BLaER1 treated with 17β-estradiol and CSF1 and Interleukin-3, amounts not matched to agents 10 nM and 100 nM (cell line): ENCODE data around the gene OAS1.

Source experiments
- H3K27ac ChIP-seq, 11 experiments: shearing (Covaris generic); formaldehyde crosslinking; 2 replicates each; pipeline ENCODE4 v1.8.1; 2022
- H3K27me3 ChIP-seq, 11 experiments: shearing (Covaris generic); formaldehyde crosslinking; 2 replicates each; pipeline ENCODE4 v1.8.1; 2022
- H3K36me3 ChIP-seq, 11 experiments: shearing (Covaris generic); formaldehyde crosslinking; 2 replicates each; pipeline ENCODE4 v1.8.1; 2022
- H3K4me1 ChIP-seq, 10 experiments: shearing (Covaris generic); formaldehyde crosslinking; 2 replicates each; pipeline ENCODE4 v1.8.1; 2022
- H3K4me2 ChIP-seq, 11 experiments: shearing (Covaris generic); formaldehyde crosslinking; 2 replicates each; pipeline ENCODE4 v1.8.1; 2022
- H3K4me3 ChIP-seq, 10 experiments: shearing (Covaris generic); formaldehyde crosslinking; 2 replicates each; pipeline ENCODE4 v1.8.1; 2022
- H3K9ac ChIP-seq, 11 experiments: shearing (Covaris generic); formaldehyde crosslinking; 2 replicates each; pipeline ENCODE4 v1.8.1; 2022
- H3K9me3 ChIP-seq, 11 experiments: shearing (Covaris generic); formaldehyde crosslinking; replicated peaks in 1 of 11; 2 replicates each; pipeline ENCODE4 v1.8.1; 2022
- H4K20me1 ChIP-seq, 11 experiments: shearing (Covaris generic); formaldehyde crosslinking; 2 replicates each; pipeline ENCODE4 v1.8.1; 2022
- Cebpa-rat ChIP-seq, 11 experiments: shearing (Covaris generic); IDR thresholded peaks; 2 replicates each; pipeline ENCODE4 v1.8.1; 2022

Gene OAS1

DNA sequence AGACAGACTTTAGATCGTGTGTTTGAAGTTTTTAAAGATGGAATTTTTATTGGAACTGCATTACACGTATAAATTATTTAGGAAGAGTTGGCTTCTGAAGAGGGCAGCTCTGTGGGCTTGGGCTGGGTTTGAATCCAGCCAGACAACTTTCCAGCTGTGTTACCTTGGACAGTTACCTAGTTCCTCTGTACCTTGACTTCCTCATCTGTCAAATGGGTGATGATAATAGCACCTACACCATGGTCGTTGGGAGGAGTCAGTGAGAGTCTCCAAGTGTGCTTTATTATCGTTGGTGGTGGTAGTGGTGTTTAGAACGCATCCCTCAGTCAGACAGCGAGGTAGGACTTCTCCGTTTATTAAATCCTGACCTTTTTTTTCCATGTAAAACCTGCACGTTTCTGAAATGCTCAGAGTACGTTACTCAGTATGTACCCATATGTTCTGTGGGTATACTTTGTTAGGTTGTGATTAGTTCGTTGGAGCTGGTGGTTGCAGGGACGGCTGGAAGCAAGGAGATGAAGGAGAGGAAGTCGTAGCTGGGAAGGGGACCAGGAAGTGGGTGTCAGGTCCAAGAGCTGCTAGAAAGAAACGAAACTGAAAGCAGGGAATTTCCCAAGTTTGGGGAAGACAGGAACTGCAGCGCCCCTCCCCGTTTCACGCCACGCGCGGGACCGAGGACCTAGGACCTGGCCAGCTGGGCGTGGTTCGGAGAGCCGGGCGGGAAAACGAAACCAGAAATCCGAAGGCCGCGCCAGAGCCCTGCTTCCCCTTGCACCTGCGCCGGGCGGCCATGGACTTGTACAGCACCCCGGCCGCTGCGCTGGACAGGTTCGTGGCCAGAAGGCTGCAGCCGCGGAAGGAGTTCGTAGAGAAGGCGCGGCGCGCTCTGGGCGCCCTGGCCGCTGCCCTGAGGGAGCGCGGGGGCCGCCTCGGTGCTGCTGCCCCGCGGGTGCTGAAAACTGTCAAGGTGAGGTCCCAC is 31.3 kb downstream of the OAS1 start, which contains the start of gene OAS3:
TSS of gene OAS3 (plus strand) at position 734 of the 979 bp plus-strand sequence. CDS start at position 791, 57 bp downstream.
- H3K27ac ChIP-seq, result peak within 1 kb of the TSS; percentile 58 to 82 (median 76); a peak in 21 of 22 replicates
- H3K36me3 ChIP-seq, result peaks cover 0 to 7% (median 0%) of the 10 kb centered on the region in 11 experiments; a peak in 5 of 22 replicates
- no peaks in the 10 kb centered on the region for H3K9me3 ChIP-seq
- H3K4me2 ChIP-seq, result peak within 1 kb of the TSS; percentile 86 to 99 (median 97)
- peak within 1 kb of the TSS; percentile 62 to 73 (median 68) for H3K4me3 ChIP-seq
- peak within 1 kb of the TSS; percentile 76 to 83 (median 78) for H3K9ac ChIP-seq
- TF ChIP-seq Cebpa-rat (IDR thresholded peaks at IDR 0.05), result no peak
- H3K27me3 ChIP-seq, result no peaks in the 10 kb centered on the region
- peaks cover 22 to 30% (median 27%) of the 10 kb centered on the region in 10 experiments for H3K4me1 ChIP-seq
- H4K20me1 ChIP-seq, result no peaks in the 10 kb centered on the region

DNA sequence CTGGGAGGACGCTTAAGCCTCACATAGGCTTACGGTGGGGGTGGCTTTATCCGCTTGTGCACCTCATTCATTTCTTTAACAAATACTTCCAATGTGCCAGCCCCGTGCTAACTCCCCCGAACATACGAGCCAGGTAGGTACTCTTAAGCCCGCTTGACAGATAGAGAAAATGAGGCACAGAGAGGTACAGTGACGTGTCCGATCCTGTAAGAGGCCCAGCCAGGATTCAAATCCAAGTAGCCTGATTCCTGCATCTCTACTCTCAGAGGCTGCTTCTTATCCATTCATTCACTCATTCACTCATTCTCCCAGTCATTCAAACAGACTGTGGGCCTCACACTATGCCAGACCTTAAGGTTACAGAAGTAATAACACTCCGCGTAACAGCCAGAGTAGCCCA is 32.0 kb downstream of the OAS1 start:
- TF ChIP-seq Cebpa-rat (IDR thresholded peaks at IDR 0.05), result no peak
- Histone ChIP-seq H3K4me1 (peaks cover 22 to 30% (median 27%) of the 10 kb centered on the region in 10 experiments), H3K9me3 (no peaks in the 10 kb centered on the region), H3K27ac (peak overlapping the region; percentile 58 to 82 (median 76); a peak in 21 of 22 replicates), H3K4me3 (peak overlapping the region; percentile 62 to 73 (median 68)), H3K9ac (peak overlapping the region; percentile 76 to 83 (median 78)), H3K4me2 (peak overlapping the region; percentile 86 to 99 (median 97)), H3K36me3 (peaks cover 0 to 7% (median 0%) of the 10 kb centered on the region in 11 experiments; a peak in 5 of 22 replicates), H3K27me3 (no peaks in the 10 kb centered on the region), H4K20me1 (no peaks in the 10 kb centered on the region)

DNA sequence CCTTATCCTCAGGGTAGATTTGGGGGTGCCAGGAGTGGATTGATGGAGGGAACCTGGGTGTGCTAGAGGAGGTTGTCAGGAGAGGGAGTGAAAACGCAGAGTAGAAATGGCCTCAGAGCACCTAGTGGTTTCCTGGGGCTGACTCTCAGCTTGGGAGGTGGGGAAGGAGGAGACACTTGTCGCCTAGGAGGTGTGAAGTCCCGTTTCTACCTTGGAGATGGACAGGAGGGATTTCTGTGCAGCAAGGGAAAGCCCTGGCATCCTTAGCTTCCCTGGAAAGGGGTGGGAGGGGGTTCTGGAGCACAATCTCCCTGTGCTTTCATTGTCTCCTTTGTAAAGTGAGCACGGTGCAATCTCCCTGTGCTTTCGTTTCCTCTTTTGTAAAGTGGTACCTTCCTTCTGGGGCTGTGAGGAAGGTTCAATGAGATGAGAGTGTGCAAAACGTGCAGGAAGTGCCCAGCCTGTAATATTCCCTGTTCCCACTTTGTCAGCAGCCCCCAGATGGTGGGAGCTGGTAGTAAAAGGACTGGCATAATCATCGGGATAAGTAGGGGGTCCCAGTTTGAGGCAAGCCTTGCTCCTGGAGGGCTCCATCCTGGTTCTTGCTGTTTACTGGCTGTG is 33.1 kb downstream of the OAS1 start:
- Histone ChIP-seq H3K4me2 (peak overlapping the region; percentile 86 to 99 (median 97)), H3K27me3 (no peaks in the 10 kb centered on the region), H3K9me3 (no peaks in the 10 kb centered on the region), H4K20me1 (no peaks in the 10 kb centered on the region), H3K27ac (no peak overlapping the region), H3K4me1 (peaks cover 22 to 30% (median 27%) of the 10 kb centered on the region in 10 experiments), H3K9ac (peak overlapping the region in 6 of 11 experiments; percentile 7 to 83 (median 79); a peak in 6 of 22 replicates), H3K36me3 (peaks cover 0 to 14% (median 0%) of the 10 kb centered on the region in 11 experiments; a peak in 5 of 22 replicates), H3K4me3 (peak overlapping the region; percentile 62 to 73 (median 68); a peak in 11 of 20 replicates)
- TF ChIP-seq Cebpa-rat (IDR thresholded peaks at IDR 0.05), result no peak

DNA sequence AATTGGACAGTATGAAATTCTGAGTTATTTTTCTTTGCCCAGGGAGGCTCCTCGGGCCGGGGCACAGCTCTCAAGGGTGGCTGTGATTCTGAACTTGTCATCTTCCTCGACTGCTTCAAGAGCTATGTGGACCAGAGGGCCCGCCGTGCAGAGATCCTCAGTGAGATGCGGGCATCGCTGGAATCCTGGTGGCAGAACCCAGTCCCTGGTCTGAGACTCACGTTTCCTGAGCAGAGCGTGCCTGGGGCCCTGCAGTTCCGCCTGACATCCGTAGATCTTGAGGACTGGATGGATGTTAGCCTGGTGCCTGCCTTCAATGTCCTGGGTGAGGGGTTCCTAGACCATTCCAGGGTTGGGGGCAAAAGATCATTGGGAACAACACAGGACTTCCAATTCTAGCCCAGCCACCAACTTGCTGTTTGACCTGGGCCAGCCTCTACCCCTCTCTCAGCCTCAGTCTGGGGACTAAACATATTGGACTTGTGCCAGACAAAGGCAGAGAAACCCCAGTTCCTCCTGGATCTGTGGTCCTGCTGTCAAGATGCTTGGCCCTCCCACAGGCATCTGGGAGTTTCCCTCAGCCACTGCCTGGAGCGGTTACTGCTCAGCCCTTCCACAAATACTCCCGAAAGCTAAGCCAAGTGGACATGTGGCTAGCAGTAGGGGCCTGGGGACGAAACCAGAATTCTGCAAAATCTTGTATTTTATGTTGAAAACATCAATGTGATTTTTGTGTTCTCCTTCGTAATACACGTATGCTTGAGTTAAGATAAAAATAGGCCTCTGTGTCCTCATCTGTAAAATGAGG is 35.0 kb downstream of the OAS1 start:
- no peak overlapping the region for H3K4me3 ChIP-seq
- TF ChIP-seq Cebpa-rat (IDR thresholded peaks at IDR 0.05), result no peak
- H3K9me3 ChIP-seq, result no peaks in the 10 kb centered on the region
- no peaks in the 10 kb centered on the region for H3K27me3 ChIP-seq
- H3K4me1 ChIP-seq, result peaks cover 22 to 30% (median 27%) of the 10 kb centered on the region in 10 experiments
- peaks cover 0 to 23% (median 5%) of the 10 kb centered on the region in 11 experiments; a peak in 6 of 22 replicates for H3K36me3 ChIP-seq
- H3K9ac ChIP-seq, result no peak overlapping the region
- no peaks in the 10 kb centered on the region; a peak in 1 of 22 replicates for H4K20me1 ChIP-seq
- no peak overlapping the region for H3K27ac ChIP-seq
- H3K4me2 ChIP-seq, result no peak overlapping the region

DNA sequence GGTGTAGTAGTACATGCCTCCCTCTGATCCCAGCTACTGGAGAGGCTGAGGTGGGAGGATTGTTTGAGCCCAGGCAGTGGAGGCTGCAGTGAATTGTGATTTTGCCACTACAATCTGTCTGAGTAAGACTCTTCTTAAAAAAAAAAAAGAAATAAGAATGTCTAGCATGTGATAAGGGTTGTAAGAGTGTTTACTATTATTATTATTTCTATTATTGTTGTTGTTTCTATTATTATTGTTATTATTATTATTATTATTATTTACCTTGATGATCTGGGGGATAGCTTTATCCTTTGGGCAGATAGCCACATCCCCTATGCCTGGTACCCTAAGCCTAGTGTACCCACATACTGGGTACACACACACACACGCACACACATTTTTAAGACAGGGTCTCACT is 35.8 kb downstream of the OAS1 start:
- Histone ChIP-seq H3K4me1 (peaks cover 22 to 30% (median 27%) of the 10 kb centered on the region in 10 experiments), H3K4me3 (no peak overlapping the region), H3K4me2 (no peak overlapping the region), H4K20me1 (no peaks in the 10 kb centered on the region; a peak in 1 of 22 replicates), H3K9me3 (no peaks in the 10 kb centered on the region), H3K27ac (no peak overlapping the region), H3K27me3 (no peaks in the 10 kb centered on the region), H3K9ac (no peak overlapping the region), H3K36me3 (peaks cover 0 to 31% (median 11%) of the 10 kb centered on the region in 11 experiments; a peak in 10 of 22 replicates)
- no peak for TF ChIP-seq Cebpa-rat (IDR thresholded peaks at IDR 0.05)

DNA sequence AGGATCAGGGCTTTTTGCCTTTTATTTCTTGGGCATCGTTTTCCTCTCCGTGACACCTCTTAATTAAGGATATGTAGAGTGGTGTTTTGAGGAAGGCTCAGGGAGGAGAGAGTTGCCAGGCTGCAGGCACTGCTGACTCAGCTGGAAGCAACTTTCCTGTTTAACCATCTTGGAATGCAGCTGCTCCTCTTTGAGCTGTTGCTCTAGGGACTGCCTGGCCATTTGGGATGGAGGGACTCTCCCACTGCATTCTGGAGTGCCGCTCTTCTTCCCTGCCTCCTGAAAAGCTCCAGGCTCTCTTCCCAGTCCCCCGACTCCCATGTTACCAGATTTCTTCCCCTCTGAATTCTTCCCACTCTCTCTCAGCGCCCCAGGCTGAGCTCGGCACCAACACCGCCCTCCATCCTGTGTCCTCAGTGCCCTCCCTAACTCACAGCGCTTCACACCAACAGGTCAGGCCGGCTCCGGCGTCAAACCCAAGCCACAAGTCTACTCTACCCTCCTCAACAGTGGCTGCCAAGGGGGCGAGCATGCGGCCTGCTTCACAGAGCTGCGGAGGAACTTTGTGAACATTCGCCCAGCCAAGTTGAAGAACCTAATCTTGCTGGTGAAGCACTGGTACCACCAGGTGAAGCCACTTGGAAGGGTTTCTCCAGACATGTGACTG is 37.4 kb downstream of the OAS1 start:
- H3K27me3 ChIP-seq, result no peaks in the 10 kb centered on the region
- H3K27ac ChIP-seq, result no peak overlapping the region
- H3K9me3 ChIP-seq, result no peaks in the 10 kb centered on the region
- no peak overlapping the region for H3K9ac ChIP-seq
- H4K20me1 ChIP-seq, result no peaks in the 10 kb centered on the region; a peak in 1 of 22 replicates
- peaks cover 13 to 17% (median 16%) of the 10 kb centered on the region in 10 experiments for H3K4me1 ChIP-seq
- no peak overlapping the region for H3K4me2 ChIP-seq
- no peak for TF ChIP-seq Cebpa-rat (IDR thresholded peaks at IDR 0.05)
- peaks cover 0 to 46% (median 17%) of the 10 kb centered on the region in 11 experiments; a peak in 11 of 22 replicates for H3K36me3 ChIP-seq
- no peak overlapping the region for H3K4me3 ChIP-seq

DNA sequence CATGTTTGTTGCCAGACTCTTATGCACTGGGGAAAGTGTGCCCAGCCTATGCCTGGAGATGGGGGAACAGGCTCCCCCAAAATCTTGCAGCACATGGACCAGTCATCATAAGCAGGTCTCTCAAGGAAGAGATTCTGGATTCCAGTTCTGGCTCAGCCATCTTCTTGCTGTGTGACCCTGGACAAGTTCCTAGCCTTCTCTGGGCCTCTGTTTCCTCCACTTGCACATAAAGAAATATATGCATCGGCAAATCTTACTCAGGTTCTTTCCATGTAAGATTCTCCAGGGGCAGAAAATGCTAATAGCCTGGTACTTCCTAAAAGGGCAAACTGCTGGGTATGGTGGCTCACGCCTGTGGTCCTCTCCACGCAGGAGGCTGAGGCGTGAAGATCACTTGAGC is 38.8 kb downstream of the OAS1 start:
- H3K27me3 ChIP-seq, result no peaks in the 10 kb centered on the region
- H4K20me1 ChIP-seq, result no peaks in the 10 kb centered on the region; a peak in 1 of 22 replicates
- H3K36me3 ChIP-seq, result peaks cover 0 to 47% (median 17%) of the 10 kb centered on the region in 11 experiments; a peak in 11 of 22 replicates
- peaks cover 0 to 4% (median 3%) of the 10 kb centered on the region in 10 experiments; a peak in 13 of 20 replicates for H3K4me1 ChIP-seq
- no peak overlapping the region for H3K27ac ChIP-seq
- H3K4me2 ChIP-seq, result no peak overlapping the region
- H3K4me3 ChIP-seq, result no peak overlapping the region
- no peak for TF ChIP-seq Cebpa-rat (IDR thresholded peaks at IDR 0.05)
- H3K9me3 ChIP-seq, result no peaks in the 10 kb centered on the region
- no peak overlapping the region for H3K9ac ChIP-seq
